GM19324 (cell line): ENCODE measurements around the gene EIF4EBP2.
A peak's percentile ranks its signal among the peaks of the same experiment; 100 is the strongest.

Source experiments
- ATAC-seq: cut with Tn5 transposase; IDR thresholded peaks from one replicate; pipeline ENCODE4 v1.9.1; 2021; ENCODE audit warnings: mild to moderate bottlenecking, moderate library complexity; ENCODE audit not compliant: unreplicated experiment, low FRiP score

The EIF4EBP2 gene

GRCh38 chr10:70376436-70377378 lies 27.2 kb upstream of the EIF4EBP2 start:
- no peak for ATAC-seq

- no peak for ATAC-seq
These were observed 25.8 kb upstream of the EIF4EBP2 start for GRCh38 chr10:70378122-70378521.

- no peak for ATAC-seq
These were observed 24.3 kb upstream of the EIF4EBP2 start for GRCh38 chr10:70379581-70380176.

- no peak for ATAC-seq
These were observed 23.4 kb upstream of the EIF4EBP2 start for GRCh38 chr10:70380350-70381135.

GRCh38 chr10:70381471-70382421 lies 22.2 kb upstream of the EIF4EBP2 start:
- ATAC-seq, result peak; percentile 41

- ATAC-seq, result no peak
These were observed 12.3 kb upstream of the EIF4EBP2 start for GRCh38 chr10:70391654-70392053.

- no peak for ATAC-seq
These were observed 7.8 kb upstream of the EIF4EBP2 start for GRCh38 chr10:70396140-70396539.

- no peak for ATAC-seq
These were observed 4.8 kb upstream of the EIF4EBP2 start for GRCh38 chr10:70399177-70399576.

GRCh38 chr10:70403483-70404035 lies 386 bp upstream of the EIF4EBP2 start:
- ATAC-seq, result no peak

- no peak for ATAC-seq
These were observed 767 bp downstream of the EIF4EBP2 start for GRCh38 chr10:70404787-70405036.

GRCh38 chr10:70405037-70405824 lies 1.3 kb downstream of the EIF4EBP2 start:
- ATAC-seq, result no peak

- ATAC-seq, result no peak
These were observed 5.8 kb downstream of the EIF4EBP2 start for GRCh38 chr10:70409772-70410171.

- no peak for ATAC-seq
These were observed 6.7 kb downstream of the EIF4EBP2 start for GRCh38 chr10:70410608-70411007.

GRCh38 chr10:70412356-70412755 lies 8.4 kb downstream of the EIF4EBP2 start:
- ATAC-seq, result no peak

- ATAC-seq, result no peak
These were observed 13.6 kb downstream of the EIF4EBP2 start for GRCh38 chr10:70417568-70417967.

GRCh38 chr10:70418229-70418628 lies 14.3 kb downstream of the EIF4EBP2 start:
- ATAC-seq, result no peak

GRCh38 chr10:70418713-70419112 lies 14.8 kb downstream of the EIF4EBP2 start:
- no peak for ATAC-seq

GRCh38 chr10:70424320-70424719 lies 20.4 kb downstream of the EIF4EBP2 start:
- no peak for ATAC-seq

GRCh38 chr10:70425096-70425495 lies 21.2 kb downstream of the EIF4EBP2 start:
- ATAC-seq, result no peak
